Muscle of leg (tissue), 11 donors: Measurements from ENCODE around the gene SOCS1. TPM values are rescaled to one million over a fixed set of nuclear protein-coding genes. Genes with fewer than 3 reads are reported as not detected.

ENCODE experiments used
- DNase-seq: peaks from one replicate; pipeline ENCODE4 v3.0.0; 2013
- H3K27ac ChIP-seq: one replicate; pipeline ENCODE4 v1.5.1; 2013; ENCODE audit warnings: mild to moderate bottlenecking, low read length, control low read depth
- H3K27me3 ChIP-seq: one replicate; pipeline ENCODE4 v1.6.1; 2013; ENCODE audit warnings: low read length; ENCODE audit not compliant: control insufficient read depth, insufficient read depth
- H3K36me3 ChIP-seq: one replicate; pipeline ENCODE4 v1.6.1; 2013; ENCODE audit warnings: low read length; ENCODE audit not compliant: control insufficient read depth, insufficient read depth
- H3K4me1 ChIP-seq: one replicate; pipeline ENCODE4 v1.6.1; 2013; ENCODE audit warnings: low read length; ENCODE audit not compliant: control insufficient read depth, insufficient read depth
- H3K4me3 ChIP-seq: one replicate; pipeline ENCODE4 v1.5.1; 2013; ENCODE audit warnings: low read length, control low read depth
- H3K9me3 ChIP-seq: replicated peaks from 2 replicates; pipeline ENCODE4 v1.6.1; 2013; ENCODE audit warnings: low read depth, low read length; ENCODE audit not compliant: control insufficient read depth
- WGBS: methylation state at CpG from one replicate; pipeline ENCODE4 v1.1.5; 2013; ENCODE audit warnings: missing lambda C conversion rate; ENCODE audit not compliant: insufficient coverage; 5-methylcytosine and 5-hydroxymethylcytosine counted together
- polyA plus RNA-seq, 8 donors: library from polyadenylated mRNA; unstranded; fragments of 120-200 nt; gene quantifications; one replicate each; pipeline versions ENCODE4 v1.2.1 to v1.2.3, GENCODE V29; 2013; ENCODE audit warnings: inconsistent platforms in 1 of 8, low replicate concordance in 1 of 8; ENCODE audit not compliant: insufficient read length in 8 of 8, insufficient read depth in 1 of 8
- total RNA-seq: library from RNA; stranded (reverse); fragments of 120-200 nt; gene quantifications from one replicate; pipeline ENCODE4 v1.2.4, GENCODE V29; 2013

Gene SOCS1
- total and polyA plus RNA-seq, 9 donors = 0.89 to 5.3 (median 2.8) TPM

- Histone ChIP-seq H3K4me3 (no peak overlapping the region), H3K27me3 (peaks cover under 1% of the 10 kb centered on the region), H3K36me3 (no peaks in the 10 kb centered on the region), H3K4me1 (peaks cover 31% of the 10 kb centered on the region), H3K9me3 (peaks cover 4% of the 10 kb centered on the region), H3K27ac (no peak overlapping the region)
- DNase-seq = no peak
- 75% methylated on average over 3 of the region's 11 CpGs for WGBS
Measured at GRCh38 chr16:11210260-11210659, 45.7 kb downstream of the SOCS1 start.

- Histone ChIP-seq H3K27me3 (peaks cover 8% of the 10 kb centered on the region), H3K27ac (no peak overlapping the region), H3K4me3 (no peak overlapping the region), H3K36me3 (no peaks in the 10 kb centered on the region), H3K9me3 (peaks cover 4% of the 10 kb centered on the region), H3K4me1 (peaks cover 31% of the 10 kb centered on the region)
- DNase-seq = no peak
- WGBS = 68% methylated on average over 6 of the region's 9 CpGs
Measured at GRCh38 chr16:11208916-11209665, 46.9 kb downstream of the SOCS1 start.

GRCh38 chr16:11207646-11208045, 48.4 kb downstream of the SOCS1 start:
- H3K4me3 ChIP-seq = no peak overlapping the region
- DNase-seq = no peak
- peaks cover 30% of the 10 kb centered on the region for H3K4me1 ChIP-seq
- H3K9me3 ChIP-seq = peaks cover 4% of the 10 kb centered on the region
- no CpG with 5 or more reads among the region's 3 CpGs for WGBS
- peaks cover 11% of the 10 kb centered on the region for H3K27me3 ChIP-seq
- no peaks in the 10 kb centered on the region for H3K36me3 ChIP-seq
- no peak overlapping the region for H3K27ac ChIP-seq

- H3K36me3 ChIP-seq = no peaks in the 10 kb centered on the region
- peaks cover 17% of the 10 kb centered on the region for H3K4me1 ChIP-seq
- peaks cover 18% of the 10 kb centered on the region for H3K27me3 ChIP-seq
- peaks cover 4% of the 10 kb centered on the region for H3K9me3 ChIP-seq
- H3K4me3 ChIP-seq = no peak overlapping the region
- WGBS = 38% methylated on average over 12 of the region's 13 CpGs
- DNase-seq = peak; percentile 44
- no peak overlapping the region for H3K27ac ChIP-seq
Measured at GRCh38 chr16:11205754-11206581, 50.0 kb downstream of the SOCS1 start.

GRCh38 chr16:11205065-11205699, 50.8 kb downstream of the SOCS1 start:
- H3K4me3 ChIP-seq = no peak overlapping the region
- DNase-seq = no peak
- H3K4me1 ChIP-seq = peaks cover 15% of the 10 kb centered on the region
- peaks cover 18% of the 10 kb centered on the region for H3K27me3 ChIP-seq
- WGBS = 71% methylated on average over 17 of the region's 19 CpGs
- H3K27ac ChIP-seq = no peak overlapping the region
- peaks cover 4% of the 10 kb centered on the region for H3K9me3 ChIP-seq
- H3K36me3 ChIP-seq = no peaks in the 10 kb centered on the region

- Histone ChIP-seq H3K4me1 (peaks cover 15% of the 10 kb centered on the region), H3K27ac (no peak overlapping the region), H3K9me3 (peaks cover 4% of the 10 kb centered on the region), H3K36me3 (no peaks in the 10 kb centered on the region), H3K27me3 (peaks cover 18% of the 10 kb centered on the region), H3K4me3 (no peak overlapping the region)
- 75% methylated on average over 4 of the region's 4 CpGs for WGBS
- no peak for DNase-seq
Measured at GRCh38 chr16:11204513-11205047, 51.4 kb downstream of the SOCS1 start.

Other genes with a start within 250 kb of the SOCS1 start
- not detected for gene TNP2, start 13.1 kb upstream of the SOCS1 start, total RNA-seq
- gene TNP2, start 13.1 kb upstream of the SOCS1 start, polyA plus RNA-seq = not detected
- gene PRM3, start 17.4 kb upstream of the SOCS1 start, total RNA-seq = not detected
- gene PRM3, start 17.4 kb upstream of the SOCS1 start, polyA plus RNA-seq = not detected
- not detected for gene PRM2, start 20.3 kb upstream of the SOCS1 start, total RNA-seq
- gene PRM2, start 20.3 kb upstream of the SOCS1 start, polyA plus RNA-seq = not detected
- gene PRM1, start 25.1 kb upstream of the SOCS1 start, total RNA-seq = not detected
- not detected for gene PRM1, start 25.1 kb upstream of the SOCS1 start, polyA plus RNA-seq
- 5.7 TPM for gene RMI2, start 89.3 kb upstream of the SOCS1 start, total RNA-seq
- gene RMI2, start 89.3 kb upstream of the SOCS1 start, polyA plus RNA-seq = 10 to 100 TPM in 3 of 8 donors, 1 to 10 TPM in 5; 6.4 to 12.5 (median 9.5) TPM